H54 (cell line): ENCODE results near the gene GPR75.
"Not testable (repeated sequence)": the region's sequence is repeated elsewhere in the genome, so short reads cannot be mapped to it uniquely, and the experiment has no call there.

Source experiments
- DNase-seq: peaks from one replicate; pipeline ENCODE4 v3.0.0; 2011; ENCODE audit warnings: low spot score, mixed read lengths; ENCODE audit not compliant: insufficient read length
- FAIRE-seq: peaks from 3 replicates; lab custom pipeline; 2011; peaks lifted over from hg19 to GRCh38; lab: Jason Lieb, UNC
- POLR2A ChIP-seq: IDR thresholded peaks from 2 replicates; pipeline ENCODE4 v1.6.1; 2011; ENCODE audit warnings: low read depth, mild to moderate bottlenecking, low read length

The GPR75 gene

DNA sequence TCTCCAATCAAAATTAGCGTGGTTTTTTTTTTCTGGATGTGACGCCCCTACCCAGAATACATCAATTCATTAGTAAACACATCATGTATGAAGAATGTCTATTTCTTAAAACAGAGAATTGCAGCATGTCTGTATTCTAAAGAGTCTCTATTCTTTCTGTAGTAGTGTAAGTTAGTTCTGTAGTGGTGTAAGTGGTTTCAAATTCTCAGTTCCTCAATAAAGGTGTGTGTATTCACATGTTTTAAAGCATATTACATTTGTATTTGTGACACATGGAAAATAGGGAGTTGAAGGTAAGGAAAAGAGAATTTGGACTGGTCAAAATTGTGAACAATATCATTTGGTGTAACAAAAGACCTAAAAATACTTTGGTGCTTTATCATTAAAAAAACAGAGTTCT is 8.0 kb upstream of the GPR75 start:
- TF ChIP-seq POLR2A, result no peak
- DNase-seq, result no peak
- peak; percentile 50 for FAIRE-seq

DNA sequence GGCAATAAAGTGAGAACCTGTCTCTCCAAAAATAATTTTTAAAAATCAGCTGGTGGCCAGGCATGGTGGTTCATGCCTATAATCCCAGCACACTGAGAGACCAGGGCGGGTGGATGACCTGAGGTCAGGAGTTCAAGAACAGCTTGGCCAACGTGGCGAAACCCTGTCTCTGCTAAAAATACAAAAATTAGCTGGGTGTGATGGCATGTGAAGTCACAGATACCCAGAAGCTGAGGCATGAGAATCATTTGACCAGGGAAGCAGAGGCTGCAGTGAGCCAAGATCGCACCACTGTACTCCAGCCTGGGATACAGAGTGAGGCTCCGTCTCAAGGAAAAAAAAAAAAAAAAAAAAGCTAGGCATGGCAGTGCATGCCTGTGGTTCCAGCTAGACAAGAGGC is 7.4 kb upstream of the GPR75 start:
- DNase-seq, result no peak
- no peak for FAIRE-seq
- no peak for TF ChIP-seq POLR2A

DNA sequence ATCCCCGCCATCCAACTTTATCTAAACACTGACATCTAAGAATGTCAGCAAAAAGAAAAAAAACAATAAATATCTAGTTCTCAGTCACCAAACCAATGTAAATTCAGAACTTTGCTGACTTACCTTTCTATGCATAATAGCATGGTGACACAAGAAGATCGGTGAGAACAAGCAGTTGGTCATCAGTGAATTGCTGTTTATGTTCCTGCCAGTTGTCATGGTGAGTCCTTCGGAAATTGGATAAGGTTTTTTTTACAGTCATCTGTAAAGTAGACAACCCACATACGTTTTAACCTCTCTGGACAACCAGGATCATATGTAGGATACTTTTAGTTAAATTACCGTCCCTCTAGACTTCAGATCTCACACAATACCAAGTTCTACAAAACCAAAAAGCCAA is 6.2 kb upstream of the GPR75 start:
- no peak for TF ChIP-seq POLR2A
- FAIRE-seq (no peak), DNase-seq (no peak)

DNA sequence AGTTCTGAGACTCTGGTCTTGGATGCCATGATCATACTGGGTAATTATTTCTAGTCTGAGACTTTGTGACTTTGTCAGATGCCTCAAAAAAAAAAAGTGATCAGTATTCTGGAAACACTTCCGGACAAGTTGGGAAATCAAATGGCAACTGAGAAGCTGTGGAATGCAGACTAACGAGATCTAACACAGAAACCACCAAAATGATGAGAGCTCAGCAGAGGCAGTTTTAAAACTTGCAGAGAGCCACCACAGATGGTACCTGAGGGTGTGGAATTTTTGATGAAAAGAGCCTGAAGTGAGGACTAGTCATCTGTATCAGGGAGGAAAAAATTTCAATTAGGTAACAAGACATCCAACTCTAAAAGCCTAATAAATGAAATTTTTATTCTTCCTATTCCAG is 5.5 kb upstream of the GPR75 start:
- DNase-seq (no peak), FAIRE-seq (no peak)
- no peak for TF ChIP-seq POLR2A

DNA sequence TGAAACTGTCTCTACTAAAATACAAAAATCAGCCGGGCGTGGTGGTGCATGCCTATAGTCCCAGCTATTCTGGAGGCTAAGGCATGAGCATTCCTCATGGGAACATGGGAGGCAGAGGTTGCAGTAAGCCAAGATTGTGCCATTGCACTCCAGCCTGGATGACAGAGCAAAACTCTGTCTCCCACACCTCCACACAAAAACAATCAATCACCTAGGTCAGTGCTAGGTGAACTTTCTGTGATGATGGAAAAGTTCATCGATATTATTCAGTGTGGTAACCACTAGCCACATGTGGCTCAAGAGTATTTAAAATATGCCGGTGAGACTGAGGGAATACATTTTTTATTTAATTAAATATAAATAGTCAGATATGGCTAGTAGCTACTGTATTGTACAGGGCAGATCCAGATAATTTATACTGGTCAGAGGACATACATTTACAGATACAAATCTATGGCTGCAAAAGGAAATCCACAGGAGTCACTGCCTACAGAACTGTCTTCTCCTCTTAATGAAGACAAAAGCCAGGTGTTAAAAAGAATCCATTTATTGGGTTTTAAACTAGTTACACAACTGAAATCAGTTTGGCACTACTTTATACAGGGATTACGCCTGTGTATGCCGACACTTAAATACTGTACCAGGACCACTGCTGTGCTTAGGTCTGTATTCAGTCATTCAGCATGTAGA is 3.9 kb upstream of the GPR75 start:
- no peak for TF ChIP-seq POLR2A
- DNase-seq, result no peak
- no peak for FAIRE-seq

DNA sequence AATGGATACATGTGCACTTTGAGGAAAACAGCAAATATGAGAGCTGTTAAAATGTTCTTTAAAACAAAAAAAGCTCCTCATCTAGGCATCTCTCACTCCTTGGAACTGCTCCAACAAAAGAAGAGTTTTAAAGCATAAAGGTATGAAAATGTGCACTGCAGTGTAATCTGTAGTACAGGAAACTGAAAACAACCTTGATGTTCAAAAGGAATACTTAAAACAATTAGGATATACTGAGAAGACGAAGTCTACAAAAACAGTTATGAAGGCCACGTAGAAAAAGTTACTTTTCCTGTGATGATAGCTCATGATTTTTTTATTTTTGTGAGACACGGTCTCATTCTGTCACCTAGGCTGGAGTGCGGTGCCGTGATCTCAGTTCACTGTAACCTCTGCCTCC is 2.1 kb upstream of the GPR75 start:
- no peak for TF ChIP-seq POLR2A
- DNase-seq, result no peak
- no peak for FAIRE-seq

DNA sequence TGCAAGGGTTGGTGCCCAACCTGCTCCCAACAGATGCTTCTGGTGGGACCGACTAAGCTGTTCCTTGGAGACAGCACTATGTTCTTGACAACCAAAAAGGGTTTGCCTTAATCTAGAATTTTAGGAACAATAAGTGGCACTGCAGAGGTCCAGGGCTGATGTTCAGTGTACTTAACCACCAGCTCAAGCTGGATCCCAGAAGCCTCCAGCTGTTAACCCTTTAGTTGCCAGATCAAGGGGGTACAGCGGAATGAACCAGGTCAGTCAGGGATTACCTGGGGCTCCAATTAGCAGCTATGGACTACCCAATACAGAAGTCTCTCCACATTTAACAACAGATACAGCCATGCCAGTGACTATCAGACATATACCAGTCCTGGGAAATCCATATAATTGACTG is 3.5 kb downstream of the GPR75 start:
- TF ChIP-seq POLR2A, result no peak
- DNase-seq, result no peak
- FAIRE-seq, result no peak

DNA sequence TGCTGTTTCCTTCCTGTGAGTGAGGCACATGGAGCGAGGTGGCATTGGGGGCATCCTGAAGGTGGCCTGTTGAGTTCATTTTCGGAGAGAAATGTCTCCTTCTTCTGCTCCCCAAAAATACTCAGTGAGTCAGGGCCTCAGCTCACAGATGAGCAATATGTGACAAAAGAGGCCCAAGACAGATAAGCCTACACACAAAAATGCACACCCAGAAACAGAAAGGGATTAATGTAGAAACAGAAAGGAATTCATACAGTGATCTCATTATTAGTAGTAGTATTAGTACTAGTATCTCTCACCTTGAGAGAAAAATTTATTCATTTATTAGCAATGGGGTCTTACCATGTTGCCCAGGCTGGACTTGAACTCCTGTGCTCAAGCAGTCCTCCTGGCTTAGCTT is 5.1 kb downstream of the GPR75 start:
- no peak for DNase-seq
- no peak for TF ChIP-seq POLR2A
- FAIRE-seq, result no peak

DNA sequence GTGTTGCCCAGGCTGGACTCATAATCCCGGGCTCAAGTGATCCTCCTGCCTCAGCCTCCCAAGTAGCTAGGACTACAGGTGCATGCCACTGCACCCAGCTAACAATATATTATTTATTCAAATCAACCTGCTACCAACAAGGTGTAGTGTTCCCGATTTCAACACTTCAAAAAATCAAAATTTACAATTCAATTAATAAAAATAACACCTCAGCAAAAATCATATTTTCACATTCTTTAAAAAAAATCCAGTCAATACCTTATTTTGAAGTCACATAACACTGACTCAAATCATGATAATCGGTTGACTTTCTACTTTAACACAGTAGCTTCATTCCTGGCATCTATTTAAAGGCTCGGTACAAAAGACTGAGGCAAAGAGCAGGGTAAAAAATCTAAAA is 7.2 kb downstream of the GPR75 start:
- FAIRE-seq, result no peak
- no peak for DNase-seq
- TF ChIP-seq POLR2A, result no peak

DNA sequence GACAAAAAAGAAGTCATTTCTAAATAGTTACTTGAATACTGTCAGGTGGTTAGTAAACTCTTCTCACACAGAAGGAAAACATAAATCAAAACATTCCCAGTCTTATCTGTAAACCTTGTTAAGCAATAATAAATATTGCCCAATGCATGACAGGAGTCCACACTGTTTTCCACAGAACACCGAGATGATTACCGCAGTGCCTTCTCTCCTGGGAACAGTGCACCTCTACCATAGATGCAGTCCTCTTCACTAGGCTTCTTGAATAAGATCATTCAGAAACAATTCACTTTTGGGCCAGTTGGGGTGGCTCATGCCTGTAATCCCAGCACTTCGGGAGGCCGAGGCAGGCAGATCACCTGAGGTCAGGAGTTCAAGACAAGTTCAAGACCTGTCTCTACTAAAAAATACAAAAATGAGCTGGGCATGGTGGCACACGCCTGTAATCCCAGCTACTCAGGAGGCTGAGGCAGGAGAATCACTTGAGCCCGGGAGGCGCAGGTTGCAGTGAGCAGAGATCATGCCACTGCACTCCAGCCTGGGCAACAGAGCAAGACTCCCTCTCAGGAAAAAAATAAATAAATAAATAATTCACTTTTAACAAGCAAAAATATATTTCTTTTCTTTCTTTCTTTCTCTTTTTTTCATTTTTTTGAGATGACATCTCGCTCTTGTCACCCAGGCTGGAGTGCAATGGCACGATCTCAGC is 8.6 kb downstream of the GPR75 start:
- DNase-seq, result not testable (repeated sequence)

DNA sequence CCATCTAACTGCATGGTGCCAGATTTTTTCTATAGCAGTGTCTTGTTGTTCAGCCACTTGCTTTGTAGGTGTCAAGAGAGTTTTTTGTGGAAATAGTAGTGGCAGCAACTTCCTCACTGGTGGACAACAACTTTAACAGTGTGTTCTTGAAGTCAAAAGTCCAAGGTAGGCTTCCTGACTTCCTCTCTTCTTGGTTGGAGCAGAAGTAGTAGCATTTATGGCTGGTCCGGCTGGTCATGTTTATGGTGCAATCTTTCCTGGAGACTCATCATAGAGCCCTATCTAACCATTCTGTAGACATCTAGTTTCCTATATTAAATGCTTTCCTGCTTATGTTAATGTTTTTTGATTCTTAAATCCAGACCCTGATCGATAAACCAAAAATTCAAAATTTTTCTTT is 11.7 kb downstream of the GPR75 start:
- TF ChIP-seq POLR2A, result no peak
- DNase-seq (no peak), FAIRE-seq (no peak)

More for the DNA sequence above, 8.6 kb downstream of the GPR75 start:
- not testable (repeated sequence) for FAIRE-seq

DNA sequence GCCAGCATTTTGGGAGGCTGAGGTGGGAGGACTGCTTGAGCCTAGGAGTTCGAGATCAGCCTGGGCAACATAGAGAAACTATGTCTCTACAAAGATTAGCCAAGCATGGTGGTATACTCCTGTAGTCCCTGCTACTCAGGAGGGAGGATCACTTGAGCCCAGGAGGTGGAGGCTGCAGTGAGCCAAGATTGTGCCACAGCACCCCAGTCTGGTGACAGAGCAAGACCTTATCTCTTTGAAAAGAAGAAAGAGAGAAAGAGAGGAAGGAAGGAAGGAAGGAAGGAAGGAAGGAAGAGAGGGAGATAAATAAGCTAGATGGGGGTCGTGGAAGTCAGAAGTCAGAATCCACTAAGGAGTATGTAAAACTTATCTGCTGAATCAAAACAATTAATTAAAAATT is 16.2 kb downstream of the GPR75 start:
- DNase-seq, result no peak
- no peak for FAIRE-seq
- no peak for TF ChIP-seq POLR2A

DNA sequence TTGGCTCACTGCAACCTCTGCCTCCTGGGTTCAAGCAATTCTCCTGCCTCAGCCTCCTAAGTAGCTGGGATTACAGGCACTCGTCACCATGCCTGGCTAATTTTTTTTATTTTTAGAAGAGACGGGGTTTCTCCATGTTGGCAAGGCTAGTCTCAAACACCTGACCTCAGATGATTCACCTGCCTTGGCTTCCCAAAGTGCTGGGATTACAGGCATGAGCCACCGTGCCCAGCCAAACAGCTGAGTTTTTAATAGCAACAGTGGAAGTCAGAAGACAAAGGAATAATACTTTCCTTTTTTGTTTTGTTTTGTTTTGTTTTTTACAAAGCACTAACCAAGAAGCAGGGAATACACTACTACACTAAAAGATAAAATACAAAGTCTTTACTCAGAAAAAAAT is 16.9 kb downstream of the GPR75 start:
- no peak for FAIRE-seq
- no peak for TF ChIP-seq POLR2A
- DNase-seq, result no peak

DNA sequence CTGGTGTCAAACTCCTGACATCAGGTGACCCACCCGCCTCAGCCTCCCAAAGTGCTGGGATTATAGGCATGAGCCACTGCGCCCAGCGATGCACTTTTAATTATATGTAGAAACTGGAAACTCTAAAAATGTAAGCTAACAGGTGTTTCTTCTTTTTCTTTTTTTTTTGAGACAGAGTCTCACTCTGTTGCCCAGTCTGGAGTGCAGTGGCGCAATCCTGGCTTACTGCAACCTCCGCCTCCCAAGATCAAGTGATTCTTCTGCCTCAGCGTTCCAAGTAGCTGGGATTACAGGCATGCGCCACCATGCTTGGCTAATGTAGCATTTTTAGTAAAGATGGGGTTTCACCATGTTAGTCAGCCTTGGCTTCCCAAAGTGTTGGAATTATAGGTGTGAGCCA is 18.1 kb downstream of the GPR75 start:
- FAIRE-seq, result not testable (repeated sequence)

DNA sequence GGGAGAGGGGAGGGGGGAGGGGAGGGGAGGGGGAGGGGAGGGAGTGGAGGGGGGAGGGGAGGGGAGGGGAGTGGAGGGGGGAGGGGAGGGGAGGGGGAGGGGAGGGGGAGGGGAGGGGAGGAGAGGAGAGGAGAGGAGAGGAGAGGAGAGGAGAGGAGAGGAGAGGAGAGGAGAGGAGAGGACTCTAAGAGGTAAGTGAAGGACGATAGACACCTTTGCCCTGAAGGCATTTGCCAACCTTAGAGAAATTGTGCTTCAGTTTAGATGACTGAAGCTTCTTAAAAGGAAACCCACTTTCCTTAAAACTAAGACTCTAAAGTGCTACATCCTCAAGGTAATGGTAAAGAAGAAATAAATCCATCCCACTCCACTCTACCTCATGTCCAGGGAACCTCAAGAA is 19.2 kb downstream of the GPR75 start:
- DNase-seq (no peak), FAIRE-seq (no peak)
- no peak for TF ChIP-seq POLR2A

More for the DNA sequence above, 18.1 kb downstream of the GPR75 start:
- DNase-seq, result not testable (repeated sequence)

DNA sequence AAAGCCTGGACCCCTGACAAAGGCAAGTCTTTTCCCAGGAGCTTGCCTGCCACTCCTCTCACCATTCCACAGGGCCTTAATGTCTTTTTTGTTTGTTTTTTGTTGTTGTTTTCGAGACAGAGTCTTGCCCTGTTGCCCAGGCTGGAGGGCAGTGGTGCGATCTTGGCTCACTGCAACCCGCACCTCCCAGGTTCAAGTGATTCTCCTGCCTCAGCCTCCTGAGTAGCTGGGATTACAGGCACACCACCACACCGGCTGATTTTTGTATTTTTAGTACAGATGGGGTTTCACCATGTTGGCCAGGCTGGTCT is 29.8 kb downstream of the GPR75 start:
- not testable (repeated sequence) for DNase-seq, FAIRE-seq
